HepG2 (cell line): Measurements from ENCODE around the gene PPRC1. TPM values are rescaled to one million over a fixed set of nuclear protein-coding genes. Genes with fewer than 3 reads are reported as not detected.

Experiments used
- EHMT2 ChIP-seq: fragments of 200-600 bp; sonication (generic); IDR thresholded peaks from 2 replicates; pipeline ENCODE4 v1.7.0; 2017; ENCODE audit warnings: antibody characterized with exemption, low read depth, low read length, borderline replicate concordance
- KDM3A ChIP-seq: IDR thresholded peaks from 2 replicates; pipeline ENCODE4 v1.6.1; 2018; ENCODE audit warnings: low read depth, missing compliant biosample characterization
- SAP130 ChIP-seq: IDR thresholded peaks from 2 replicates; pipeline ENCODE4 v1.6.1; 2016; ENCODE audit warnings: low read depth
- ZNF281 ChIP-seq: sonication (generic); formaldehyde crosslinking; IDR thresholded peaks from 2 replicates; pipeline ENCODE4 v1.4.0; 2020; ENCODE audit warnings: missing genetic modification reagents, borderline replicate concordance
- ZNF414 ChIP-seq: sonication (generic); formaldehyde crosslinking; IDR thresholded peaks from 2 replicates; pipeline ENCODE4 v1.5.0; 2020; ENCODE audit warnings: missing genetic modification reagents
- polyA plus RNA-seq, 8 experiments: library from polyadenylated mRNA; depleted of rRNA in 3 of 8; stranded (reverse) in 7 of 8; unstranded in 1 of 8; fragments of >200 nt; fragmentation: Illumina TruSeq in 4 of 8; extraction: Trizol in 4 of 8; gene quantifications; 2 replicates each; pipeline versions ENCODE4 v1.2.1 to v1.2.3, GENCODE V29; 2011 to 2016; ENCODE audit warnings: low read depth in 4 of 8, missing spikeins in 1 of 8, mixed read lengths in 1 of 8; ENCODE audit not compliant: insufficient read depth in 1 of 8
- total RNA-seq, 5 experiments: library from RNA; depleted of rRNA; stranded (reverse); fragments of >200 nt; fragmentation: Illumina TruSeq; extraction: Trizol; gene quantifications; 2 replicates each; pipeline ENCODE4 v1.2.3, GENCODE V29; 2016; ENCODE audit warnings: low read depth in 1 of 5
- TF ChIP-seq, protein P1 (sequence below), 2 experiments: IDR thresholded peaks; 2 replicates each; pipeline ENCODE4 v1.6.1; 2011 to 2012; ENCODE audit warnings: low read length in 2 of 2, borderline replicate concordance in 1 of 2, low read depth in 1 of 2, mild to moderate bottlenecking in 1 of 2, moderate library complexity in 1 of 2

Gene PPRC1
- total and polyA plus RNA-seq, 2 of the 13 experiments (the other 11 are each of a cell fraction or from before 2014, with no cell fraction given) = 18.7 to 24.2 TPM

- TF ChIP-seq SAP130 (CRISPR knock-in tag) (peak; percentile 93), KDM3A (no peak), EHMT2 (no peak), ZNF281 (CRISPR knock-in tag) (peak; percentile 97), ZNF414 (CRISPR knock-in tag) (no peak; the same call in 1 of the 2 replicates)
- TF ChIP-seq, protein P1, sequence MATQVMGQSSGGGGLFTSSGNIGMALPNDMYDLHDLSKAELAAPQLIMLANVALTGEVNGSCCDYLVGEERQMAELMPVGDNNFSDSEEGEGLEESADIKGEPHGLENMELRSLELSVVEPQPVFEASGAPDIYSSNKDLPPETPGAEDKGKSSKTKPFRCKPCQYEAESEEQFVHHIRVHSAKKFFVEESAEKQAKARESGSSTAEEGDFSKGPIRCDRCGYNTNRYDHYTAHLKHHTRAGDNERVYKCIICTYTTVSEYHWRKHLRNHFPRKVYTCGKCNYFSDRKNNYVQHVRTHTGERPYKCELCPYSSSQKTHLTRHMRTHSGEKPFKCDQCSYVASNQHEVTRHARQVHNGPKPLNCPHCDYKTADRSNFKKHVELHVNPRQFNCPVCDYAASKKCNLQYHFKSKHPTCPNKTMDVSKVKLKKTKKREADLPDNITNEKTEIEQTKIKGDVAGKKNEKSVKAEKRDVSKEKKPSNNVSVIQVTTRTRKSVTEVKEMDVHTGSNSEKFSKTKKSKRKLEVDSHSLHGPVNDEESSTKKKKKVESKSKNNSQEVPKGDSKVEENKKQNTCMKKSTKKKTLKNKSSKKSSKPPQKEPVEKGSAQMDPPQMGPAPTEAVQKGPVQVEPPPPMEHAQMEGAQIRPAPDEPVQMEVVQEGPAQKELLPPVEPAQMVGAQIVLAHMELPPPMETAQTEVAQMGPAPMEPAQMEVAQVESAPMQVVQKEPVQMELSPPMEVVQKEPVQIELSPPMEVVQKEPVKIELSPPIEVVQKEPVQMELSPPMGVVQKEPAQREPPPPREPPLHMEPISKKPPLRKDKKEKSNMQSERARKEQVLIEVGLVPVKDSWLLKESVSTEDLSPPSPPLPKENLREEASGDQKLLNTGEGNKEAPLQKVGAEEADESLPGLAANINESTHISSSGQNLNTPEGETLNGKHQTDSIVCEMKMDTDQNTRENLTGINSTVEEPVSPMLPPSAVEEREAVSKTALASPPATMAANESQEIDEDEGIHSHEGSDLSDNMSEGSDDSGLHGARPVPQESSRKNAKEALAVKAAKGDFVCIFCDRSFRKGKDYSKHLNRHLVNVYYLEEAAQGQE (IDR thresholded peaks at IDR 0.05; ENCODE audit: borderline replicate concordance in 1 of 2, low read depth in 1 of 2, low read length in 2 of 2) = no peak; a peak in 1 of 4 replicates
- TF ChIP-seq, all 625 proteins: peak for 121
These were observed 744 bp downstream of the PPRC1 start (continued) for GRCh38 chr10:102133373-102134195.
